HEK293 (cell line): ENCODE data around the gene BMERB1.

Experiments
- ZBTB21 ChIP-seq: fragments of 450-650 bp; formaldehyde crosslinking; IDR thresholded peaks from 2 replicates; pipeline ENCODE4 v1.5.1; 2017; ENCODE audit warnings: missing biosample characterization, missing genetic modification characterization
- ZFHX2 ChIP-seq: fragments of 450-650 bp; formaldehyde crosslinking; conservative IDR thresholded peaks from 2 replicates; pipeline ENCODE4 v1.5.1; 2016; ENCODE audit warnings: missing biosample characterization, missing genetic modification characterization
- ZNF76 ChIP-seq: fragments of 450-650 bp; formaldehyde crosslinking; IDR thresholded peaks from 2 replicates; pipeline ENCODE4; 2016; ENCODE audit warnings: low read depth, missing biosample characterization, missing genetic modification characterization, borderline replicate concordance
- ZNF791 ChIP-seq: fragments of 450-650 bp; formaldehyde crosslinking; IDR thresholded peaks from 2 replicates; pipeline ENCODE4 v1.5.1; 2016; ENCODE audit warnings: missing biosample characterization, missing genetic modification characterization
- TF ChIP-seq, protein P1 (sequence below): fragments of 450-650 bp; formaldehyde crosslinking; IDR thresholded peaks from 2 replicates; pipeline ENCODE4 v1.5.1; 2016; ENCODE audit warnings: missing biosample characterization, missing genetic modification characterization
- TF ChIP-seq, protein P2 (sequence below): fragments of 450-650 bp; formaldehyde crosslinking; IDR thresholded peaks from 2 replicates; pipeline ENCODE4 v1.5.1; 2017; ENCODE audit warnings: missing biosample characterization, missing genetic modification characterization

DNA sequence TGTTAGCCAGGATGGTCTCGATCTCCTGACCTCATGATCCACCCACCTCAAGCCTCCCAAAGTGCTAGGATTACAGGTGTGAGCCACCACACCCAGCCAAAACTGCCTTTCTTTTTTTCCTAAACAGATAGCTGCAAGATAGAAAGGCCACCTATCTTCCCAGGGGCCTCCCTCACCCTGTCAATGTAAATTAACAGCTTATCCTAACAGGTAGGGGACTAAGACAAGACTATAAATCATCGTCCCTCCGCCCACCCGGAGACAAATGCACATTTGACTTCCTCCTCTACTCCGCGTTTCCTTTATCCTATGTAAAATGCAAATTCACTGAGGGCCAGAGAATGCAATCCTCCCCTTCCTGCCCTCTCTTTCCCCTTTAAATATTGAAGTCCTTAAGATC lies 137.2 kb downstream of the BMERB1 start:
- TF ChIP-seq, protein P1, sequence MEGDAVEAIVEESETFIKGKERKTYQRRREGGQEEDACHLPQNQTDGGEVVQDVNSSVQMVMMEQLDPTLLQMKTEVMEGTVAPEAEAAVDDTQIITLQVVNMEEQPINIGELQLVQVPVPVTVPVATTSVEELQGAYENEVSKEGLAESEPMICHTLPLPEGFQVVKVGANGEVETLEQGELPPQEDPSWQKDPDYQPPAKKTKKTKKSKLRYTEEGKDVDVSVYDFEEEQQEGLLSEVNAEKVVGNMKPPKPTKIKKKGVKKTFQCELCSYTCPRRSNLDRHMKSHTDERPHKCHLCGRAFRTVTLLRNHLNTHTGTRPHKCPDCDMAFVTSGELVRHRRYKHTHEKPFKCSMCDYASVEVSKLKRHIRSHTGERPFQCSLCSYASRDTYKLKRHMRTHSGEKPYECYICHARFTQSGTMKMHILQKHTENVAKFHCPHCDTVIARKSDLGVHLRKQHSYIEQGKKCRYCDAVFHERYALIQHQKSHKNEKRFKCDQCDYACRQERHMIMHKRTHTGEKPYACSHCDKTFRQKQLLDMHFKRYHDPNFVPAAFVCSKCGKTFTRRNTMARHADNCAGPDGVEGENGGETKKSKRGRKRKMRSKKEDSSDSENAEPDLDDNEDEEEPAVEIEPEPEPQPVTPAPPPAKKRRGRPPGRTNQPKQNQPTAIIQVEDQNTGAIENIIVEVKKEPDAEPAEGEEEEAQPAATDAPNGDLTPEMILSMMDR (tag by site-specific recombination), result no peak
- TF ChIP-seq ZNF791 (tag by site-specific recombination) (no peak), ZFHX2 (tag by site-specific recombination) (no peak), ZBTB21 (tag by site-specific recombination) (no peak), ZNF76 (tag by site-specific recombination) (no peak)
- TF ChIP-seq, protein P2, sequence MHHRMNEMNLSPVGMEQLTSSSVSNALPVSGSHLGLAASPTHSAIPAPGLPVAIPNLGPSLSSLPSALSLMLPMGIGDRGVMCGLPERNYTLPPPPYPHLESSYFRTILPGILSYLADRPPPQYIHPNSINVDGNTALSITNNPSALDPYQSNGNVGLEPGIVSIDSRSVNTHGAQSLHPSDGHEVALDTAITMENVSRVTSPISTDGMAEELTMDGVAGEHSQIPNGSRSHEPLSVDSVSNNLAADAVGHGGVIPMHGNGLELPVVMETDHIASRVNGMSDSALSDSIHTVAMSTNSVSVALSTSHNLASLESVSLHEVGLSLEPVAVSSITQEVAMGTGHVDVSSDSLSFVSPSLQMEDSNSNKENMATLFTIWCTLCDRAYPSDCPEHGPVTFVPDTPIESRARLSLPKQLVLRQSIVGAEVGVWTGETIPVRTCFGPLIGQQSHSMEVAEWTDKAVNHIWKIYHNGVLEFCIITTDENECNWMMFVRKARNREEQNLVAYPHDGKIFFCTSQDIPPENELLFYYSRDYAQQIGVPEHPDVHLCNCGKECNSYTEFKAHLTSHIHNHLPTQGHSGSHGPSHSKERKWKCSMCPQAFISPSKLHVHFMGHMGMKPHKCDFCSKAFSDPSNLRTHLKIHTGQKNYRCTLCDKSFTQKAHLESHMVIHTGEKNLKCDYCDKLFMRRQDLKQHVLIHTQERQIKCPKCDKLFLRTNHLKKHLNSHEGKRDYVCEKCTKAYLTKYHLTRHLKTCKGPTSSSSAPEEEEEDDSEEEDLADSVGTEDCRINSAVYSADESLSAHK (tag by site-specific recombination), result no peak
